ENCODE measurements around the gene TINCR.

TINCR gene

DNA sequence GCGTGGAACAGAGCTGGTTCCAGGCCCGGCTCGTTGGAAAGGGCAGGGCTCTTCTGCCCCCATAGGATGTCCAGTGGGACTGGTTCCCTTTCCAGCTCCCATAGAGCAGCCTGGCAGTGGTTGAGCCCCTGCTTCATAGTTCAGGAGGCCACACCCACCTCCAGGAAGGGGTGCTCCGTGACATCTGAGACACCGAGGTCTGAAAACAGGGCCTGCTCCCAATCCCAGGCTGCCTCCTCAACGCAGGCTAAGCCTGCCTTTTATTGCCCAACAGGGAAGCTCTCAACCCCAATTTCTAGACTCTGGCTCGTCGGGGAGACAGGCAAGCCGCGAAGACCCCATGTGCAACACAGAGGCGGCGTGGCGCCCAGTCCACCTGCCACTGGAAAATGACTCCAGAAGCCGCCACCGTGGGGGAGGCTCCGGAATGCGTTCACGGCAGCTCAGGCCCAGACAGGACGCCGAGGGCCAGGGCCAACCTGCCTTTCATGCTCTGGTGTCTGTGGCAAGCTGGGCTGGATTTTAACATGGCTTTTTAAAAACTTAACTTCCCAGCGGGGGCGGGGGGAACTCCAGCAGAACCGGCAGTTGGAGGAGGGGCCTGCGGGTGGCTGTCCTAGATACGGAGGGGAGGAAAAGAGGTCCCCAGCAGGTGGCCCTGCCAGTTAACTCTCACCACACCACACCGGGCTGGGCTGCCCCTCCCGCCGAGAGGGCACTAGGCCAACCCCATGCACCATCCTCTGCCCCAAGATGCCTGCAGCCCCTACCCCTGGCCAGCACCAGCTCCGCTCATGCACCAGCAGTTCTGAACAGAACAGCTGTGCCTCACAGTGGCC, 17.9 kb upstream of the TINCR start:
- TF ChIP-seq, protein P1, sequence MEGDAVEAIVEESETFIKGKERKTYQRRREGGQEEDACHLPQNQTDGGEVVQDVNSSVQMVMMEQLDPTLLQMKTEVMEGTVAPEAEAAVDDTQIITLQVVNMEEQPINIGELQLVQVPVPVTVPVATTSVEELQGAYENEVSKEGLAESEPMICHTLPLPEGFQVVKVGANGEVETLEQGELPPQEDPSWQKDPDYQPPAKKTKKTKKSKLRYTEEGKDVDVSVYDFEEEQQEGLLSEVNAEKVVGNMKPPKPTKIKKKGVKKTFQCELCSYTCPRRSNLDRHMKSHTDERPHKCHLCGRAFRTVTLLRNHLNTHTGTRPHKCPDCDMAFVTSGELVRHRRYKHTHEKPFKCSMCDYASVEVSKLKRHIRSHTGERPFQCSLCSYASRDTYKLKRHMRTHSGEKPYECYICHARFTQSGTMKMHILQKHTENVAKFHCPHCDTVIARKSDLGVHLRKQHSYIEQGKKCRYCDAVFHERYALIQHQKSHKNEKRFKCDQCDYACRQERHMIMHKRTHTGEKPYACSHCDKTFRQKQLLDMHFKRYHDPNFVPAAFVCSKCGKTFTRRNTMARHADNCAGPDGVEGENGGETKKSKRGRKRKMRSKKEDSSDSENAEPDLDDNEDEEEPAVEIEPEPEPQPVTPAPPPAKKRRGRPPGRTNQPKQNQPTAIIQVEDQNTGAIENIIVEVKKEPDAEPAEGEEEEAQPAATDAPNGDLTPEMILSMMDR (IDR thresholded peaks at IDR 0.05; ENCODE audit: low read depth, low read length, missing control alignments) = no peak
- in situ Hi-C loops (cut with HindIII; ENCODE audit: low sequenced_read_pairs) = loop anchor here (10.0 kb wide), 2 partner anchors 331 to 531 kb away; no protein-coding TSS in a partner anchor
- no peak overlapping the region for H3K4me3 ChIP-seq (ENCODE audit: low read depth, low read length)
- DNase-seq (ENCODE audit: low read depth) = no peak

DNA sequence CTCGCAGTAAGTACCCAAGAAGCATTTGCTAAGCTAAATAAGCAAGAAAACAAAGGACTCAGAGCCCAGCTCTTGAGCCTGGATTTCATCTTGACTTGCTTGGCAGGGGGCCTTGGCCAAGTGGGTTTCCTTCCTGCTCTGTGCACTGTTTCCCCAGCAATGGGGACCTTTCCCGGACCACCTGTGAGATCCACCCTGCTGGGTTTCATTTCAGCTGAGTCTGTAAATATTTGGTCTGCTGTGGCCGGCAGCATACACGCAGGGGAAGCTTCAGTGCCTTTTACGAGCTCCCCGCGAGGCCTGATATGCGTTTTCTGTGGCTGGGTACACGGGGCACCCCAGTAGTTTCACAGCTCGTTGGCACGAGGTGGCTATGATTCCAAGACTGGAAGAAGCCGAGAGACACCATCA, 12.4 kb upstream of the TINCR start:
- TF ChIP-seq, protein P1 (IDR thresholded peaks at IDR 0.05; ENCODE audit: low read depth, low read length, missing control alignments) = no peak
- in situ Hi-C loops (cut with HindIII; ENCODE audit: low sequenced_read_pairs) = loop anchor here (10.0 kb wide), 2 partner anchors 325 to 525 kb away; no protein-coding TSS in a partner anchor

DNA sequence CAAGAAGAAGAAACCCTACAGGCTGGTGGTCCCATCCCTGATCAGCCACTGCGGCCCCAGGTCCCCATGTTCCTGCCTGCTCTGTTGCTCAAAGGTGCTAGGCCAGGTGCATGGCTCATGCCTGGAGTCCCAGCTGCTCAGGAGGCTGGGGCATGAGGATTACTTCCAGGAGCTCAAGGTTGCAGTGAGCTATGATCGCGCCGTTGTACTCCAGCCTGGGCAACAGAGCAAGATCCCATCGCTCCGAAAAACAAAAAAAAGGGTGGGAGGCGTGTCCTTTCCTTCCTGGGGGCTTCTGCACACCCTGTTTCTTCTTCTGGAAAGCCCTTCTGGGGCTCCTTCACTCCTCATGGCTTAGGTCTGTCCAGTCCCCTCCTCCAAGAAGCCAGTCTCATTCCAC, 11.9 kb upstream of the TINCR start:
- in situ Hi-C loops (cut with HindIII; ENCODE audit: low sequenced_read_pairs) = loop anchor here (10.0 kb wide), 2 partner anchors 325 to 525 kb away; no protein-coding TSS in a partner anchor
- TF ChIP-seq, protein P1 (IDR thresholded peaks at IDR 0.05; ENCODE audit: low read depth, low read length, missing control alignments) = no peak
- H3K4me3 ChIP-seq (ENCODE audit: low read depth, low read length) = no peak overlapping the region
- DNase-seq (ENCODE audit: low read depth) = no peak

More for the DNA sequence above, 12.4 kb upstream of the TINCR start:
- no peak for DNase-seq (ENCODE audit: low read depth)
- H3K4me3 ChIP-seq (ENCODE audit: low read depth, low read length) = no peak overlapping the region

DNA sequence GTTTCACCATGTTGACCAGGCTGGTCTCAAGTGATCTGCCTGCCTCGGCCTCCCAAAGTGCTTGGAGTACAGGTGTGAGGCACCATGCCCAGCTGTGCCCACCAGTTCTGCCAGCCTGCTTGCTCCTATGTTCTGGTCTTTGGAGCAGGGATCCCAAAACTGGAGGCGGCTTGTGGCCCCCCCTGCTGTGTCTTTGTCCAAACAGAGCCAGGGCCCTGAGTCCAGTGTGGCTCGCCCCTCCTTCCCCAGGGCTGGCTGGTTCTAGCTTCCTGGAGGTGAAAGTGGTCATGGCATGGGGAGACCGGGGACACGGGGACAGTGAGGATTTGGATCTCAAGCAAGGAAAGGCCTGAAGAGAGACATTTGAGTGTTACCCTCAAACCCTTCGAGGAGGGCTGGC, 11.5 kb upstream of the TINCR start:
- H3K4me3 ChIP-seq (ENCODE audit: low read depth, low read length) = no peak overlapping the region
- no peak for DNase-seq (ENCODE audit: low read depth)
- TF ChIP-seq, protein P1 (IDR thresholded peaks at IDR 0.05; ENCODE audit: low read depth, low read length, missing control alignments) = no peak
- in situ Hi-C loops (cut with HindIII; ENCODE audit: low sequenced_read_pairs) = no loop called here

DNA sequence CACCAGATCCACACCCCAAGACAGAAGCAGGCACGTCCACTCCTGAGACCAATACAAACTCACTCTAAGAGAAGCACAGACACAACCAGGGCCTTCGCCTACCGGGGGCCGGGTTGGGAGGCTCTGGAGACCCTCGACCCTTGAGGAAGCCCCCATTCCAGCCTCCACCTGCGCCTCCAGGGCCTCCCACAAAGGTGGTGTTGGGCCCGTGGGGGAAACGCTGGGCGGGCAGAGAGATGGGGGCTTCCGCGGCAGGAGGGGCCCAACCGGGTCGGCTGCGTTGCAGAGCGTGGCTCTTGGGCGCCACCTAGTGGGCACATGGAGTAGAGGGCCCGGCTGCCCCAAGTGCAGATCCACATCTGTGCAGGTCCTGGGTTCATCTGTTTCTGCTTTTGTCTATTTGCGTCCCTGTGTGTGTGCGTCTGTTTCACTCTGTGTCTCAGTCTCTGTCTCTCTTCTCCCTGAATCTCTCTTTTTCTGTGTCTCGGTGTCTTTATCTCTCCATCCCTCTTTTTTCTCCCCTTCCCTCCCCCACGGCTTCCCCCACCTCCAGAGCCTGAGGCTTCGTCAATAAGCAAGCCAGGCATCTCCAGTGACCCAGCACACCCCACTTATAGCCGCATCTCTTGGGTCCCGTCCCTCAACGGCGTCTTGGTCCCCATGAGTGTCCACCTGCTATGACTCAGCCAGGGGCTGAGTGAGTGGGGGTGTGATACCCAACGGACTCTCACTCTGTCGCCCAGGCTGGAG, 10.5 kb upstream of the TINCR start:
- no peak for DNase-seq (ENCODE audit: low read depth)
- no peak overlapping the region for H3K4me3 ChIP-seq (ENCODE audit: low read depth, low read length)
- TF ChIP-seq, protein P1 (IDR thresholded peaks at IDR 0.05; ENCODE audit: low read depth, low read length, missing control alignments) = peak; percentile 95
- in situ Hi-C loops (cut with HindIII; ENCODE audit: low sequenced_read_pairs) = no loop called here

DNA sequence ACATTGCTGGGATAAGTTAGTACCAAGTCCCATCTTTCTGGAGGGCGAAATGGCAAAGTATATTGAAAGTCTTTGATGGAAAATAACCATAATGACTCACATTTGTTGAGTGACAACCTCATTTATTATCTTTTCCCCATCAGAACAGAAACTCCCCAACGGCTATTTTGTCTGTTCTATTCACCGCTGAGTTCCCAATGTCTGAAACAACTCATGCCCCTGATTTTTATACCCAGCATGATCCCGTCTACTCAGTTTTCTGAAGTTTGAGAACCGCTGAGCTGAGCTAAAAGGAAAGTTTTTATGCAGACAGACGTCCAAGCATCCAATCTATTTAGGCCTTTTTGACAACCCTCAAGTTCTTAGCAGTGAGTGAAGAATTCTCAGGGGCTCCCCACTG, 7.8 kb upstream of the TINCR start:
- in situ Hi-C loops (cut with HindIII; ENCODE audit: low sequenced_read_pairs) = no loop called here
- TF ChIP-seq, protein P1 (IDR thresholded peaks at IDR 0.05; ENCODE audit: low read depth, low read length, missing control alignments) = no peak
- no peak overlapping the region for H3K4me3 ChIP-seq (ENCODE audit: low read depth, low read length)
- no peak for DNase-seq (ENCODE audit: low read depth)
